Chondrocyte (in vitro differentiated cells): ENCODE results near the gene DCDC1. TPM values are rescaled to one million over a fixed set of nuclear protein-coding genes. Genes with fewer than 3 reads are reported as not detected.

Source experiments
- DNase-seq: peaks from one replicate; pipeline ENCODE4 v3.0.0; 2021; ENCODE audit warnings: mixed read lengths, low spot score
- H3K27ac Mint-ChIP-seq: one replicate; pipeline ENCODE4 v1.8.0; 2021; ENCODE audit warnings: mild to moderate bottlenecking, moderate library complexity, mixed read lengths; ENCODE audit not compliant: unreplicated experiment
- H3K27me3 Mint-ChIP-seq: 2 replicates; pipeline ENCODE4 v1.8.0; 2021; ENCODE audit warnings: low read depth, mixed read lengths
- H3K36me3 Mint-ChIP-seq: 2 replicates; pipeline ENCODE4 v1.8.0; 2021; ENCODE audit warnings: low read depth, mixed read lengths
- H3K4me1 Mint-ChIP-seq: 2 replicates; pipeline ENCODE4 v1.8.0; 2021; ENCODE audit warnings: low read depth, mild to moderate bottlenecking, mixed read lengths
- H3K4me3 Mint-ChIP-seq: one replicate; pipeline ENCODE4 v1.8.0; 2021; ENCODE audit warnings: mild to moderate bottlenecking, moderate library complexity, mixed read lengths; ENCODE audit not compliant: unreplicated experiment
- H3K9me3 Mint-ChIP-seq: 2 replicates; pipeline ENCODE4 v1.8.0; 2021; ENCODE audit warnings: low read depth, mixed read lengths
- CTCF ChIP-seq: fragments of 200-600 bp; sonication (generic); IDR thresholded peaks from 2 replicates; pipeline ENCODE4 v1.5.0; 2021; ENCODE audit warnings: antibody characterized with exemption, mild to moderate bottlenecking, moderate library complexity
- total RNA-seq: library from RNA; stranded (reverse); gene quantifications from 3 replicates; pipeline ENCODE4 v1.2.1, GENCODE V29; 2021

Gene DCDC1
- total RNA-seq, 1 donor from 2014 or later: not detected

DNA sequence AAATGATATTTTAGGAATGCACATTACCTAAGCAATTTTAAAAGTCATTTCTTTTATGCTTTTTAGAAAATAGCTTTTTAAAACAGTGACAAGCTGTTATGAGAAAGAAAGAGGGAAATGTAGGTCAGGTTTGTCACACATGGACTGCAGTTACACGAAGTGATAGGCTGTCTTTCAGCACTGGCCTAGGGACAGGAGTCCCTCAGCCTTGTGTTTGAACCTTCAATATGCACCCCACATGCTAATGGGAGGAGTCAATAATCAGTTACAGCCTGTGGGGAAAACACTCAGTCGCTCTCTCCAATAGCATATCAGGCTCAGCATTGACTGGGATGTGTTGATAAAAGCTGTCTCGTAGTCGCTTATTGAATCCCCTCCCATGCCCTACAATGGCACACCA is 45.9 kb upstream of the DCDC1 start:
- Mint-ChIP-seq H3K27ac (no peak overlapping the region), H3K36me3 (peaks cover 8% of the 10 kb centered on the region), H3K9me3 (peaks cover 9% of the 10 kb centered on the region), H3K4me1 (peaks cover 12% of the 10 kb centered on the region), H3K27me3 (no peaks in the 10 kb centered on the region), H3K4me3 (no peak overlapping the region)
- no peak for DNase-seq
- no peak for TF ChIP-seq CTCF

DNA sequence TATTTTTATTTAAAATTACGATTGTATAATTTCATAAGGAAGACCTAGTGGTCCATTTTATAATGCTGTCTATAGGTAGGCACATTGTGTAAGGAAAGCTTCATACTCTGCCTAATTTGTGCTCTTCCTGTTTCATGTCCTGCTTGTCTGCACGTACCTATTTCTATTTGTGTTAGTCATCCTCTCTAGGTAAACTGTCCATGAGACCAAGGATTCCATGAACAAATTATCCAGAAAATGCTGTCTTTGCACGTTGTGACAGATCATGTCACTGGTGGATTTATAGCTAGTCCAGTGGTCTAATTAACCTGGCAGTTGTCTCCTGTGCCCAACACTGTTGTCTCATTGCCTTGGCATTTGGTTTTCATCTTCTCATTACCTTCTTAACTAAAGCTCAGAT is 44.8 kb upstream of the DCDC1 start:
- no peak for DNase-seq
- Mint-ChIP-seq H3K4me1 (peaks cover 12% of the 10 kb centered on the region), H3K9me3 (peaks cover 9% of the 10 kb centered on the region), H3K36me3 (peaks cover 8% of the 10 kb centered on the region), H3K27ac (no peak overlapping the region), H3K27me3 (no peaks in the 10 kb centered on the region), H3K4me3 (no peak overlapping the region)
- TF ChIP-seq CTCF: no peak

DNA sequence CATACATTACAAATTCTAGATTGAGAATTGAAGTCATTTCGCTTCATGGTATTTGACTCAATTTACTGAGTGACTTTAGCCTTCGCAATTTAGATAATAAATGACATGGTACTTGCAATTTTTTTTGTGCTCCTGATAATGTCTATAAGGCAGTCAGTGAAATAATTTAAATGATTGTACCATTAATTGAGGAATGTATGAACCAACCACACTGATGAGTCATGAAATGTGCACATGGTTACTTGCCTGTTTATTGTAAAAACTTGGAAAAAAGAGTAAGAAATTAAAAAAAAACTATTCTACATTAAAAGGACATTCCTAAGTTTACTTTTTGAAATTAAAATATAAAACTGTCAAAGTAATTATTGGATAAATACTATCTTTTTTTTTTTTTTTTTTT is 43.4 kb upstream of the DCDC1 start:
- peaks cover 12% of the 10 kb centered on the region for H3K4me1 Mint-ChIP-seq
- no peak overlapping the region for H3K4me3 Mint-ChIP-seq
- TF ChIP-seq CTCF: no peak
- H3K27ac Mint-ChIP-seq: no peak overlapping the region
- DNase-seq: no peak
- H3K36me3 Mint-ChIP-seq: peaks cover 8% of the 10 kb centered on the region
- H3K27me3 Mint-ChIP-seq: no peaks in the 10 kb centered on the region
- H3K9me3 Mint-ChIP-seq: peaks cover 9% of the 10 kb centered on the region

- TF ChIP-seq CTCF: no peak
- Mint-ChIP-seq H3K4me1 (no peaks in the 10 kb centered on the region), H3K27ac (no peak overlapping the region), H3K4me3 (no peak overlapping the region), H3K36me3 (peaks cover 6% of the 10 kb centered on the region), H3K27me3 (no peaks in the 10 kb centered on the region), H3K9me3 (peaks cover 9% of the 10 kb centered on the region)
- no peak for DNase-seq
Measured at GRCh38 chr11:31408201-31408600, 38.7 kb upstream of the DCDC1 start.

- DNase-seq: no peak
- Mint-ChIP-seq H3K9me3 (peaks cover 7% of the 10 kb centered on the region), H3K27me3 (no peaks in the 10 kb centered on the region), H3K27ac (no peak overlapping the region), H3K36me3 (peaks cover 2% of the 10 kb centered on the region), H3K4me1 (no peaks in the 10 kb centered on the region), H3K4me3 (no peak overlapping the region)
- TF ChIP-seq CTCF: no peak
Measured at GRCh38 chr11:31404614-31405013, 35.1 kb upstream of the DCDC1 start.
